Measurements from ENCODE around the gene CFAP46.

DNA sequence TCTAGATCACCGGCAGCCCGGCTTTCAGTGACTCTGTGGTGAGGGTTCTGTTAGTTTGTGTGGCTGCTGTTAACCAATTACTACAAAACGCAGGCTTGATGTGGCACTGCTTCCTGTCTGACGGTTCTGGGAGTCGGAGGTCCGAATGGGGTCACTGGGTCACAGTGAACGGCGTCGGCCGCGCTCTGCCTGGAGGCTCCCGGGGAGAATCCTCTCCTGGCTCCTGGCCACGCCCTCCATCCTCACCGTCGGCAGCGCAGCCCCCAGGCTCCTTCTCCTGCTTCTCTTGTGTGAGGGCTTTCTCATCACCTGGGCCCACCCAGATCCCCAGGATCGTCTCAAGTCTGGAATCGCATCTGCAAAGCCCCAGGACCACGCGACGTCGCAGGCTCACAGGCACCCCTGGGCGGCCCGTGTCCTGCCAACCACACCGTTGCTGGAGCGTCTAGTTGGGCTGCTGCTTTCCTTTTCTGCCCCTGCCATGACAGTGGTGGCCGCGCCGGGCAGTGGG is 124.6 kb downstream of the CFAP46 start:
- TF ChIP-seq, protein P1, sequence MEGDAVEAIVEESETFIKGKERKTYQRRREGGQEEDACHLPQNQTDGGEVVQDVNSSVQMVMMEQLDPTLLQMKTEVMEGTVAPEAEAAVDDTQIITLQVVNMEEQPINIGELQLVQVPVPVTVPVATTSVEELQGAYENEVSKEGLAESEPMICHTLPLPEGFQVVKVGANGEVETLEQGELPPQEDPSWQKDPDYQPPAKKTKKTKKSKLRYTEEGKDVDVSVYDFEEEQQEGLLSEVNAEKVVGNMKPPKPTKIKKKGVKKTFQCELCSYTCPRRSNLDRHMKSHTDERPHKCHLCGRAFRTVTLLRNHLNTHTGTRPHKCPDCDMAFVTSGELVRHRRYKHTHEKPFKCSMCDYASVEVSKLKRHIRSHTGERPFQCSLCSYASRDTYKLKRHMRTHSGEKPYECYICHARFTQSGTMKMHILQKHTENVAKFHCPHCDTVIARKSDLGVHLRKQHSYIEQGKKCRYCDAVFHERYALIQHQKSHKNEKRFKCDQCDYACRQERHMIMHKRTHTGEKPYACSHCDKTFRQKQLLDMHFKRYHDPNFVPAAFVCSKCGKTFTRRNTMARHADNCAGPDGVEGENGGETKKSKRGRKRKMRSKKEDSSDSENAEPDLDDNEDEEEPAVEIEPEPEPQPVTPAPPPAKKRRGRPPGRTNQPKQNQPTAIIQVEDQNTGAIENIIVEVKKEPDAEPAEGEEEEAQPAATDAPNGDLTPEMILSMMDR (conservative IDR thresholded peaks at IDR 0.05; ENCODE audit: low read length) = no peak
- TF ChIP-seq EZH2phosphoT487 (IDR thresholded peaks at IDR 0.05; ENCODE audit: borderline replicate concordance, low read depth, low read length) = no peak
